K562 (cell line): ENCODE measurements around the gene RIN3. TPM values are rescaled to one million over a fixed set of nuclear protein-coding genes. Genes with fewer than 3 reads are reported as not detected.

ENCODE experiments used
- KDM1A ChIP-seq, 2 experiments: fragments of 450-650 bp; IDR thresholded peaks; 2 replicates each; pipeline ENCODE4 v1.6.1; 2016; ENCODE audit warnings: mild to moderate bottlenecking in 2 of 2
- KLF6 ChIP-seq: fragments of 250-450 bp; sonication (Bioruptor Pico); IDR thresholded peaks from 2 replicates; pipeline ENCODE4 v1.4.0; 2020; ENCODE audit warnings: mild to moderate bottlenecking, moderate library complexity, borderline replicate concordance
- MAX ChIP-seq: sonication (generic); formaldehyde crosslinking; IDR thresholded peaks from 2 replicates; pipeline ENCODE4 v1.9.0; 2022; ENCODE audit warnings: mild to moderate bottlenecking, missing genetic modification reagents
- MCM5 ChIP-seq: fragments of 450-650 bp; IDR thresholded peaks from 2 replicates; pipeline ENCODE4 v1.6.1; 2016; ENCODE audit warnings: low read depth
- NFIC ChIP-seq: fragments of 450-650 bp; IDR thresholded peaks from 2 replicates; pipeline ENCODE4 v1.6.1; 2017; ENCODE audit warnings: mild to moderate bottlenecking, inconsistent platforms
- RERE ChIP-seq: sonication (generic); formaldehyde crosslinking; IDR thresholded peaks from 2 replicates; pipeline ENCODE4 v1.8.0; 2023; ENCODE audit warnings: missing genetic modification reagents, mild to moderate bottlenecking, borderline replicate concordance
- RNF219 ChIP-seq: fragments of 250-450 bp; sonication (Bioruptor Pico); IDR thresholded peaks from 2 replicates; pipeline ENCODE4 v1.5.0; 2022; ENCODE audit warnings: mild to moderate bottlenecking
- ZFP36 ChIP-seq: fragments of 150-350 bp; IDR thresholded peaks from 2 replicates; pipeline ENCODE4 v1.6.1; 2018; ENCODE audit warnings: low read length, low read depth; ENCODE audit not compliant: partially characterized antibody
- ZNF23 ChIP-seq: fragments of 250-450 bp; sonication (Bioruptor Pico); IDR thresholded peaks from 2 replicates; pipeline ENCODE4 v1.4.0; 2020; ENCODE audit warnings: mild to moderate bottlenecking
- ZNF75A ChIP-seq: fragments of 450-650 bp; formaldehyde crosslinking; IDR thresholded peaks from 2 replicates; pipeline ENCODE4 v1.4.0; 2020; ENCODE audit warnings: mild to moderate bottlenecking
- polyA plus RNA-seq, 8 experiments: library from polyadenylated mRNA; depleted of rRNA in 4 of 8; stranded (reverse) in 5 of 8; unstranded in 3 of 8; fragments of >200 nt; fragmentation: Nextera tagmentation in 2 of 8; fragmentation: Illumina TruSeq in 1 of 8; extraction: Ambion mirVana in 2 of 8; extraction: Trizol in 1 of 8; gene quantifications; 2 replicates each; pipeline versions ENCODE4 v1.2.1 to v1.2.3, GENCODE V29; 2011 to 2014; ENCODE audit warnings: inconsistent platforms in 1 of 8, missing spikeins in 1 of 8
- total RNA-seq, 7 experiments: library from RNA; depleted of rRNA in 6 of 7; stranded (reverse); fragments of >200 nt in 6 of 7; fragmentation: Illumina TruSeq in 2 of 7; extraction: Trizol in 2 of 7; gene quantifications; 2 replicates each; pipeline versions ENCODE4 v1.2.1 to v1.2.3, GENCODE V29; 2011 to 2021; ENCODE audit warnings: low replicate concordance in 1 of 7
- TF ChIP-seq, protein P1 (sequence below): fragments of 450-650 bp; IDR thresholded peaks from 2 replicates; pipeline ENCODE4 v1.6.1; 2018; ENCODE audit not compliant: partially characterized antibody
- TF ChIP-seq, protein P2 (sequence below): IDR thresholded peaks from 3 replicates; pipeline ENCODE4 v1.6.1; 2011; ENCODE audit warnings: borderline replicate concordance, mild to moderate bottlenecking; ENCODE audit not compliant: insufficient read length, insufficient read depth

RIN3 gene
- total and polyA plus RNA-seq, 9 of the 15 experiments (the other 6 are each of a cell fraction or from before 2014, with no cell fraction given), result 0.01 to 0.49 (median 0.08) TPM; not detected in 5

- TF ChIP-seq, protein P1, sequence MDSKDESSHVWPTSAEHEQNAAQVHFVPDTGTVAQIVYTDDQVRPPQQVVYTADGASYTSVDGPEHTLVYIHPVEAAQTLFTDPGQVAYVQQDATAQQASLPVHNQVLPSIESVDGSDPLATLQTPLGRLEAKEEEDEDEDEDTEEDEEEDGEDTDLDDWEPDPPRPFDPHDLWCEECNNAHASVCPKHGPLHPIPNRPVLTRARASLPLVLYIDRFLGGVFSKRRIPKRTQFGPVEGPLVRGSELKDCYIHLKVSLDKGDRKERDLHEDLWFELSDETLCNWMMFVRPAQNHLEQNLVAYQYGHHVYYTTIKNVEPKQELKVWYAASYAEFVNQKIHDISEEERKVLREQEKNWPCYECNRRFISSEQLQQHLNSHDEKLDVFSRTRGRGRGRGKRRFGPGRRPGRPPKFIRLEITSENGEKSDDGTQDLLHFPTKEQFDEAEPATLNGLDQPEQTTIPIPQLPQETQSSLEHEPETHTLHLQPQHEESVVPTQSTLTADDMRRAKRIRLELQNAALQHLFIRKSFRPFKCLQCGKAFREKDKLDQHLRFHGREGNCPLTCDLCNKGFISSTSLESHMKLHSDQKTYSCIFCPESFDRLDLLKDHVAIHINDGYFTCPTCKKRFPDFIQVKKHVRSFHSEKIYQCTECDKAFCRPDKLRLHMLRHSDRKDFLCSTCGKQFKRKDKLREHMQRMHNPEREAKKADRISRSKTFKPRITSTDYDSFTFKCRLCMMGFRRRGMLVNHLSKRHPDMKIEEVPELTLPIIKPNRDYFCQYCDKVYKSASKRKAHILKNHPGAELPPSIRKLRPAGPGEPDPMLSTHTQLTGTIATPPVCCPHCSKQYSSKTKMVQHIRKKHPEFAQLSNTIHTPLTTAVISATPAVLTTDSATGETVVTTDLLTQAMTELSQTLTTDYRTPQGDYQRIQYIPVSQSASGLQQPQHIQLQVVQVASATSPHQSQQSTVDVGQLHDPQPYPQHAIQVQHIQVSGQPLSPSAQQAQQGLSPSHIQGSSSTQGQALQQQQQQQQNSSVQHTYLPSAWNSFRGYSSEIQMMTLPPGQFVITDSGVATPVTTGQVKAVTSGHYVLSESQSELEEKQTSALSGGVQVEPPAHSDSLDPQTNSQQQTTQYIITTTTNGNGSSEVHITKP, result no peak
- TF ChIP-seq ZNF75A (CRISPR knock-in tag) (no peak), MCM5 (no peak), NFIC (no peak), KDM1A (IDR thresholded peaks at IDR 0.05) (peak; percentile 21 to 31; a peak in 1 of 4 replicates), KLF6 (no peak), MAX (CRISPR knock-in tag) (0 out of 2 replicates have a peak, but pooled peaks have one; percentile 33), ZNF23 (CRISPR knock-in tag) (no peak), ZFP36 (peak; percentile 48), RNF219 (CRISPR knock-in tag) (no peak), RERE (CRISPR knock-in tag) (no peak)
- TF ChIP-seq, protein P2, sequence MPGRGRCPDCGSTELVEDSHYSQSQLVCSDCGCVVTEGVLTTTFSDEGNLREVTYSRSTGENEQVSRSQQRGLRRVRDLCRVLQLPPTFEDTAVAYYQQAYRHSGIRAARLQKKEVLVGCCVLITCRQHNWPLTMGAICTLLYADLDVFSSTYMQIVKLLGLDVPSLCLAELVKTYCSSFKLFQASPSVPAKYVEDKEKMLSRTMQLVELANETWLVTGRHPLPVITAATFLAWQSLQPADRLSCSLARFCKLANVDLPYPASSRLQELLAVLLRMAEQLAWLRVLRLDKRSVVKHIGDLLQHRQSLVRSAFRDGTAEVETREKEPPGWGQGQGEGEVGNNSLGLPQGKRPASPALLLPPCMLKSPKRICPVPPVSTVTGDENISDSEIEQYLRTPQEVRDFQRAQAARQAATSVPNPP, result no peak
These were observed 215.3 kb downstream of the RIN3 start (continued) for GRCh38 chr14:92728759-92729364.
